ENCODE data around the gene ADPGK. TPM values are rescaled to one million over a fixed set of nuclear protein-coding genes. Genes with fewer than 3 reads are reported as not detected.
"Not testable (repeated sequence)": the region's sequence is repeated elsewhere in the genome, so short reads cannot be mapped to it uniquely, and the experiment has no call there.

The ADPGK gene
- total RNA-seq, 4 donors from 2014 or later: 45.7 to 93.2 (median 61.1) TPM

- no peak for DNase-seq (ENCODE audit: low spot score)
- no peak for ATAC-seq (ENCODE audit: low FRiP score)
- no peak for TF ChIP-seq CTCF (IDR thresholded peaks at IDR 0.05)
These were observed 49.4 kb downstream of the ADPGK start for GRCh38 chr15:72733941-72734738.

- ATAC-seq (ENCODE audit: low FRiP score) (no peak), DNase-seq (ENCODE audit: low spot score) (no peak)
- no peak for TF ChIP-seq CTCF (IDR thresholded peaks at IDR 0.05)
These were observed 51.0 kb downstream of the ADPGK start for GRCh38 chr15:72732516-72732915.

GRCh38 chr15:72732086-72732485 is 51.5 kb downstream of the ADPGK start:
- no peak for TF ChIP-seq CTCF (IDR thresholded peaks at IDR 0.05)

GRCh38 chr15:72728821-72729220 is 54.7 kb downstream of the ADPGK start:
- DNase-seq (ENCODE audit: low spot score) (no peak), ATAC-seq (ENCODE audit: low FRiP score) (no peak)
- no peak for TF ChIP-seq CTCF (IDR thresholded peaks at IDR 0.05)

More at GRCh38 chr15:72732086-72732485, 51.5 kb downstream of the ADPGK start:
- ATAC-seq (ENCODE audit: low FRiP score) (no peak), DNase-seq (ENCODE audit: low spot score) (no peak)

GRCh38 chr15:72728249-72728648 is 55.3 kb downstream of the ADPGK start:
- not testable (repeated sequence) for ATAC-seq (ENCODE audit: low FRiP score); DNase-seq (ENCODE audit: low spot score)

- ATAC-seq (ENCODE audit: low FRiP score) (no peak), DNase-seq (ENCODE audit: low spot score) (no peak)
- no peak for TF ChIP-seq CTCF (IDR thresholded peaks at IDR 0.05)
These were observed 56.4 kb downstream of the ADPGK start for GRCh38 chr15:72727154-72727553.

- DNase-seq (ENCODE audit: low spot score); ATAC-seq (ENCODE audit: low FRiP score): not testable (repeated sequence)
These were observed 57.7 kb downstream of the ADPGK start for GRCh38 chr15:72725851-72726250.

GRCh38 chr15:72725446-72725845 is 58.1 kb downstream of the ADPGK start:
- no peak for TF ChIP-seq CTCF (IDR thresholded peaks at IDR 0.05)
- ATAC-seq (ENCODE audit: low FRiP score) (no peak), DNase-seq (ENCODE audit: low spot score) (no peak)
